Kidney glomerular epithelial cell (primary cell): Measurements from ENCODE around the gene CNDP2.

ENCODE experiments used
- DNase-seq: peaks from one replicate; lab custom pipeline; 2025; lab: John Stamatoyannopoulos, UW

Gene CNDP2

GRCh38 chr18:74500372-74500771 is 4.2 kb downstream of the CNDP2 start:
- DNase-seq: no peak

DNA sequence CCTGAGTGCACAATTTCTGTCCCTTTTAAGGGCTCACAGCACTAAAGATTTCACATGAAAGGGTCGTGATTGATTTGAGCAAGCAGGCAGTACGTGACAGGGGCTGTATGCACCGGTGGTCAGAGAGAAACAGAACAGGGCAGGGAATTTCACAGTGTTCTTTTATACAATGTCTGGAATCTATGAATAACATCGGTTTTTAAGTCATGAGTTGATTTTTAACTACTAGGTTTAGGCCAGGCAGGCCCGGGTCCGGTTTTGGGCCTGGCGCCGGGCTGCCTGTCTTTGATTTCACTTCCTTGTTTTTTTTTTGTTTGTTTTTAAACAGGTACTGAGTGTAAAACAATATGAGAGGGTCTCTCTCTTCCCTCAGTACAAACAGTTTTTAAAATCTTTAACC is 4.6 kb downstream of the CNDP2 start:
- DNase-seq: peak; percentile 77

GRCh38 chr18:74501386-74501785 is 5.2 kb downstream of the CNDP2 start:
- peak; percentile 81 for DNase-seq

DNA sequence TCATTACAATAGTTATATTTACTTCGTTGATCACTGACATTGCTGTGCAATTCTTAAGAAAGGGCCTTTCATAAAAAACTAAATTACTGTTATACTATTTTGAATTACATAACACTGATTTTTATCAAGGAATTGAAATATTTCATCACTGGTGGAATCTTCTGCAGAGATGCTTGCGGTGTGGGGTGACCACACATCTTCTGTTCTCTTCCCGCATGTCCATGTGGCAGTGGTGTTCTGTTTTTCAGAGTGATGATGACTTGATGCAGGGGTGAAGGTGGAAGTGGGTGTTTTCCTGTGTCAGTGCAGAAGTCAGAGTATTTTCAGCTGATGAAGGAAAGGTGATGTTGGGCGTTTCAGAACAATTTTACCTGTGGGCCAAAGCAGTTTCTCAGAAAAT is 7.0 kb downstream of the CNDP2 start:
- no peak for DNase-seq

DNA sequence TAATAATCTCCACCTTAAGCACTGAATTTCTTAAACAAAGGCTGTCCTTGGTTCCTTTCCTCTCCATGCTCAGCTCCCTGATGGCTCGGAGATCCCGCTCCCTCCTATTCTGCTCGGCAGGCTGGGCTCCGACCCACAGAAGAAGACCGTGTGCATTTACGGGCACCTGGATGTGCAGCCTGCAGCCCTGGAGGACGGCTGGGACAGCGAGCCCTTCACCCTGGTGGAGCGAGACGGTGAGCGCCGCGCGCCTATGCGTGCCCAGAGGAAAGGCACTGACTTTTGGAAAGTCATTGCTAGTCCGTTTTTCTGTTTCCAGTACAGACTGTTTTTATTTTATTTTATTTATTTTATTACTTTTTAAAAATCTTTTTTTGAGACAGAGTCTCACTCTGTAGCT is 9.6 kb downstream of the CNDP2 start:
- DNase-seq: no peak

- DNase-seq: no peak
Measured at GRCh38 chr18:74506448-74507084, 10.4 kb downstream of the CNDP2 start.

DNA sequence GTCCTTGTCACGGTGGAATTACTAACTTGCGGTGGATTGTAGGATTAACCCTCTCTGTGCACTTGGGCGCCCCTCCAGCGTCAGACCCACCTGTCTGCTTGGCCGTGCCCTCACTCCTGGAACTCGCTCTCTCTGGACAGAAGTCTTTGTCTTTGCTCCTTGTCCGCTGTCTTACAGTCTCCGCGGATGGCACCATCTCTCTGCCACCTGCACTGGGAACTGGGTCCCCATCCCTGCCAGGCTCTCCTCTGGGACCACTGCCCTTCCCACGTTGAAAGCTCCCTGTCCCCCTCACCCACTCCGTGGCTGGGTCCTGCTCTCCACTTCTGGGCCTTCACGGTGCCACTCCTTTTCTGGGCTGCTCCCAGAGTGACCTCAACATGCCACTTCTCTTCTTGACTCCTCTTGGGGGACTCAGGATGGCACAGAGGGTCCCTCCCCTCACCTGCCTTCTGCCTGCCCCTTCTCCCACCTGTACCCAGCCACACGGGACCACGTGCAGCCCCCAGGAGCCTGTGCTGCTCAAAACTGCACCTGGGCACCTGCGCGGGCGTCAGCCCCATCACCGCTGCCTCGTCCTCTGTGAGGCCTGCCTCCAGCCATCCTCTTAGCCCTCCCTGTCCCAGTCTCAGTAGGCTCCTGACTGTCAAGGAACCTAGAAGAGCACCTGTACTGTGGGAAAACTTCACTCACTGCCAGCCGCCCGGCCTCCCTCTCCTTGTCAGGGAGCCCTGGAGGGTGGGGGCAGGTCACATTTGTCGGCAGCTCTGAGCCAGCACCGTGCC is 11.1 kb downstream of the CNDP2 start:
- DNase-seq: no peak

GRCh38 chr18:74507927-74508326 is 11.8 kb downstream of the CNDP2 start:
- no peak for DNase-seq

DNA sequence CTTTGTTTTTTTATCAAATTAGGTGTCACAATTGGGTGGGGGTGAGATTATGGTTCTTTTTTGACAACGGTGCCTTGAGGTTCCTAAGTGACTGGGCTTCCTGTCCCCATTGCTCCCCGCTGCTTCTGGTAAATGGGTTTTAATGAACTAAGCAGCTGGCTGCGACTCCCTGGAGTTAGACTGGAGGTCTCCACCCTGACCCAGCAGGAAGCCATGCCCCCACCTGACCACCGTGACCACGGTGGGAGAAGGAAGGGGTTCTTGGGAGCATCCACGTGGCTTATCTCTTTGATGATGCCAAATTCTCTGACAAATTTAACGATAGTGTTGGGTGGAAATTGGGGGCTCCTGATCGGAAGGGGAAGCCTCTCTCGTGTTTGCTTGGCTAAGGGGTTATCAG is 12.2 kb downstream of the CNDP2 start:
- DNase-seq: no peak

DNA sequence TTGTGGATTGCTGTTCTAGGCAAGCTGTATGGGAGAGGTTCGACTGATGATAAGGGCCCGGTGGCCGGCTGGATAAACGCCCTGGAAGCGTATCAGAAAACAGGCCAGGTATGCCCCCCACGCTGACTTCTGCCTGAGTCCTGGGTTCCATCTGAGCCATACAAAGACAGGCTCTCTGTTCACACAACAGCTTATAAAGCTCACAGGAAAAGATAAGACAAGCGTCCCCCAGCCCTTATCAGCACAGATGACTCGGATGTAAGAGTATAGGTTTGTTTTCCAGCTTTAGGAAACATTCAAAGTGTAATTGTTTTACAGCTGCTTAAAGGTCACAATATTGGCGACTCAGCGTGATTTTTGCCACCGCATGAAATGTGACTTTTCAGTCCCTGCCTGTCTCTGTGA is 12.7 kb downstream of the CNDP2 start:
- DNase-seq: no peak

- no peak for DNase-seq
Measured at GRCh38 chr18:74509856-74510769, 13.9 kb downstream of the CNDP2 start.

GRCh38 chr18:74510770-74511095 is 14.6 kb downstream of the CNDP2 start:
- DNase-seq: no peak

DNA sequence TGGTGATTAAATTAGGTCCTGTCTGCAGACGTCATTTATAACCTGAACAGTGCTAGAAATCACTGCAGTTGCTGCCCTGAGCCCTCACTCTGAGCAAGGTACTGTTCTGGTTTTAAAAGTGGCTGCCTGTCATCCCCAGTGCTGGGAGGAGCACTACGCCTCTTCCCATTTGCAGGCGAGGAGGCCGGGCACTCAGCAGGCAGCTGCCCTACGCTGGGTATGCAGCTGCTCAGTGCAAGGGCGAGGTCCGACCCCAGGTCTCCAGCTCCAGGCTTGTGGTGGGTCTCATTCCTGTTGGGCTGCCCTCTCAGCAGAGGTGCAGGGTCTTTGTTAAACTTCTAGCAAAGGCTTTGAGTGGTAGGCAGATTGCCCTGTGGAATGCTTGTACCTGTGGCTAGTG is 15.7 kb downstream of the CNDP2 start:
- DNase-seq: no peak

- no peak for DNase-seq
Measured at GRCh38 chr18:74512321-74513053, 16.3 kb downstream of the CNDP2 start.

DNA sequence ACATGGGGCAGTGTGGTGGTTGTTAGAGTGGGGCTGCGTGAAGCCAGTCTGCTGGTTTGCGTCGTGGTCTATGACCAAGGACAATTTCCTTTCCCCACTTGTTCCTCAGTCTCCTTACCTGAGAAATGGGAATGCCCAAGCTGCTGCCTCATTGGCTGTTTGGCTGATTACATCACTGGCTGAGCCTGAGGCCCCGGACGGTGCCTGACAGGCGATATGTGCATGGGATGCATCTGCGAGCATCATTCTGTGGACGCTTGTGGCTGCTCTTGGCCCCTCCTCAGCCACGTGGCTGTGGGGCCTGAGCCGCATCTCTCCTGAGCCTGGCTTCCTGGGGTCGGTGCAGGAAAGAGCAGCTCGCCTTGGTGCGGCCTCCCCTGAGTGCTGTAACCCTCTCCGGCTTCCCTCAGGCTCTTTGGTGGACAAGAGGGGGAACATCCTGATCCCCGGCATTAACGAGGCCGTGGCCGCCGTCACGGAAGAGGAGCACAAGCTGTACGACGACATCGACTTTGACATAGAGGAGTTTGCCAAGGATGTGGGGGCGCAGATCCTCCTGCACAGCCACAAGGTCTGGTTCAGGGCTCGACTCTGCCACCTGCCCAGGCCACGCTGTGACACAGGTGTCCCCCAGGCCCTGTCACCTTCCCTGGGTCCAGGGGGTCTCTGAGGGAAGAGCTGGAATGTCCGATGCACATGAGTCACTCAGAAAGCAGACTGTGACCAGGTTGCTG is 17.2 kb downstream of the CNDP2 start:
- no peak for DNase-seq

GRCh38 chr18:74513883-74514205 is 17.7 kb downstream of the CNDP2 start:
- DNase-seq: no peak

- DNase-seq: no peak
Measured at GRCh38 chr18:74514860-74515495, 18.8 kb downstream of the CNDP2 start.

- no peak for DNase-seq
Measured at GRCh38 chr18:74515620-74516231, 19.6 kb downstream of the CNDP2 start.

GRCh38 chr18:74516271-74517235 is 20.4 kb downstream of the CNDP2 start:
- no peak for DNase-seq

DNA sequence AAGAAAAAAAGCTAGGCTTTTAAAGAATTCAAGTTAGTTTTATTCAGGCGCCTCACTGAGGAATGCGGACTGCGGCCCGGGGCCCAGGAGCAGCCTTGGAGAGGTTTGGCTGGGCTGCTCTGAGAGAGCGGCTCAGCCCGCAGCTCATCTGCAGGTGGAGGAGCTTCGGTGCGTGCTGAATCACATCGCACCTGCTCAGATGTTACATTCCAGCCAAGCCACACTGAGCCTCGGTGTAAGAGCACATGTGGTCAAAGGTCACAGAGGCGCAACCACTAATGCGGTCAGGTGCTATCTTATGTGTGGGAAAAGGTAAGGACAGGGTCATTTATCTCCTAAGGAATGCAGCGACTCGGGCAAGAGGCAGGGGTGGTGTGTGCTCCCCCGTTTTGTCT is 21.1 kb downstream of the CNDP2 start:
- DNase-seq: no peak
